ENCODE results near the gene DLGAP1.
A peak's percentile ranks its signal among the peaks of the same experiment; 100 is the strongest.

Gene DLGAP1

DNA sequence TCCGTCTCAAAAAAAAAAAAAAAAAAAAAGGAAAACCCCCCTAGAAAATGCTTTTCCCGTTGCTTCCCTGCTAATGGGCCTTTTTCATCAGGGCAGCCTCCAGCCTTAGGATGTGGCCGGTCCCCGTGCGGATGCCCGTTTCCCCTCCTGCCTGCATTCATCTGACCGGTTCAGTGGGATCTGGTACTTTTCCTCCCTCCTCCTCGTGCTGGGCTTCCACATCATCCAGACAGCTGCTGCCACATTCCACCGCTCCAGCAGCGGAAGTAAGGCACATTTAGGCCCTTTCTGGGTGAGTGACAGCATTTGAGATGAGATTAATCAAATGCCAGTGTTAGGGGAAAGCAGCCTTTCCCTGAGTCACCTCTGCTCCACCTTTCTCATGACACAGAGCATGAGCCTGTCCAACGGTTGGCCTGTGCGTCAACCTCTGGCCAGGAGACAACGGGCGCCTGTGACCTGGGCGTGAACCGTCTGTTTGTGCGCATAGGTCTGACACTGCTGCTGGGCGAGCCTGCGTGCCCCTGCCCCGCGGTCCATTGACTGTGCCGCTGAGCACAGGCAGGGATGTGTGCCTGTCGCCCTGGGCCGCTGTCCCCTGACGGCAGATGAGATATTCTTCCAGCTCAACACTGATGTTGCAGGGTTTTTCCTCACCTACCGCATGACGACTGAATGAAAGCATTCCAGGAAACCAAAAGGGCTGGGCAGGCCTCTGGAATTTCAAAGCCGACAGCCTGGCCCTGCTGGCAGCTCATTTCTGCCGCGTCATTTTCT is 831.1 kb downstream of the DLGAP1 start:
- Histone ChIP-seq H3K27ac (ENCODE audit: extremely low read depth, low read depth, low read length) (peak overlapping the region; percentile 41; the same call in 1 of the 2 replicates), H3K9me3 (ENCODE audit: control insufficient read depth, insufficient read depth, low read depth, low read length) (no peaks in the 10 kb centered on the region), H3K36me3 (ENCODE audit: control insufficient read depth in 2 of 2, insufficient read depth in 1 of 2, low read length in 2 of 2) (no peaks in the 10 kb centered on the region), H3K4me3 (ENCODE audit: low read depth, low read length) (no peak overlapping the region; the same call in 1 of the 2 replicates), H3K4me1 (ENCODE audit: control insufficient read depth, insufficient read depth, low read length) (peaks cover 16% of the 10 kb centered on the region)
- ChIA-PET CTCF (interaction anchor here (0.6 to 3.8 kb wide), 7 partner anchors 20 to 1960 kb away, joined by 3 to 20 read pairs (median 4); no protein-coding TSS in a partner anchor), POLR2A (interaction anchor here (0.7 to 3.6 kb wide), 8 partner anchors 15 to 177 kb away, joined by 4 to 37 read pairs (median 6); no protein-coding TSS in a partner anchor)
- no peak for TF ChIP-seq ZNF785 (tag by site-specific recombination; IDR thresholded peaks at IDR 0.05)
- TF ChIP-seq MEIS1 (CRISPR knock-in tag; IDR thresholded peaks at IDR 0.05; ENCODE audit: borderline replicate concordance): peak; percentile 79
- TF ChIP-seq, protein P1, sequence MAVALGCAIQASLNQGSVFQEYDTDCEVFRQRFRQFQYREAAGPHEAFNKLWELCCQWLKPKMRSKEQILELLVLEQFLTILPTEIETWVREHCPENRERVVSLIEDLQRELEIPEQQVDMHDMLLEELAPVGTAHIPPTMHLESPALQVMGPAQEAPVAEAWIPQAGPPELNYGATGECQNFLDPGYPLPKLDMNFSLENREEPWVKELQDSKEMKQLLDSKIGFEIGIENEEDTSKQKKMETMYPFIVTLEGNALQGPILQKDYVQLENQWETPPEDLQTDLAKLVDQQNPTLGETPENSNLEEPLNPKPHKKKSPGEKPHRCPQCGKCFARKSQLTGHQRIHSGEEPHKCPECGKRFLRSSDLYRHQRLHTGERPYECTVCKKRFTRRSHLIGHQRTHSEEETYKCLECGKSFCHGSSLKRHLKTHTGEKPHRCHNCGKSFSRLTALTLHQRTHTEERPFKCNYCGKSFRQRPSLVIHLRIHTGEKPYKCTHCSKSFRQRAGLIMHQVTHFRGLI (tag by site-specific recombination; IDR thresholded peaks at IDR 0.05): 0 out of 2 replicates have a peak, but pooled peaks have one; percentile 38
- TF ChIP-seq, protein P2, sequence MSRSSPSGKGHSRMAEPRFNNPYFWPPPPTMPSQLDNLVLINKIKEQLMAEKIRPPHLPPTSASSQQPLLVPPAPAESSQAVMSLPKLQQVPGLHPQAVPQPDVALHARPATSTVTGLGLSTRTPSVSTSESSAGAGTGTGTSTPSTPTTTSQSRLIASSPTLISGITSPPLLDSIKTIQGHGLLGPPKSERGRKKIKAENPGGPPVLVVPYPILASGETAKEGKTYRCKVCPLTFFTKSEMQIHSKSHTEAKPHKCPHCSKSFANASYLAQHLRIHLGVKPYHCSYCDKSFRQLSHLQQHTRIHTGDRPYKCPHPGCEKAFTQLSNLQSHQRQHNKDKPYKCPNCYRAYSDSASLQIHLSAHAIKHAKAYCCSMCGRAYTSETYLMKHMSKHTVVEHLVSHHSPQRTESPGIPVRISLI (tag by site-specific recombination; IDR thresholded peaks at IDR 0.05): no peak
- TF ChIP-seq HOXA7 (CRISPR knock-in tag; IDR thresholded peaks at IDR 0.05; ENCODE audit: borderline replicate concordance): no peak
- TF ChIP-seq ZNF658 (tag by site-specific recombination; IDR thresholded peaks at IDR 0.05): no peak
- no peak for TF ChIP-seq TRIM28 (IDR thresholded peaks at IDR 0.05; ENCODE audit: borderline replicate concordance, low read length)
- no peak for TF ChIP-seq ZSCAN23 (tag by site-specific recombination; IDR thresholded peaks at IDR 0.05)
- TF ChIP-seq ZNF155 (tag by site-specific recombination; IDR thresholded peaks at IDR 0.05): no peak
- TF ChIP-seq ZNF791 (tag by site-specific recombination; IDR thresholded peaks at IDR 0.05): no peak
- peak; percentile 32; the same call in 1 of the 2 replicates for TF ChIP-seq PRDM1 (tag by site-specific recombination; IDR thresholded peaks at IDR 0.05)
- TF ChIP-seq, protein P3, sequence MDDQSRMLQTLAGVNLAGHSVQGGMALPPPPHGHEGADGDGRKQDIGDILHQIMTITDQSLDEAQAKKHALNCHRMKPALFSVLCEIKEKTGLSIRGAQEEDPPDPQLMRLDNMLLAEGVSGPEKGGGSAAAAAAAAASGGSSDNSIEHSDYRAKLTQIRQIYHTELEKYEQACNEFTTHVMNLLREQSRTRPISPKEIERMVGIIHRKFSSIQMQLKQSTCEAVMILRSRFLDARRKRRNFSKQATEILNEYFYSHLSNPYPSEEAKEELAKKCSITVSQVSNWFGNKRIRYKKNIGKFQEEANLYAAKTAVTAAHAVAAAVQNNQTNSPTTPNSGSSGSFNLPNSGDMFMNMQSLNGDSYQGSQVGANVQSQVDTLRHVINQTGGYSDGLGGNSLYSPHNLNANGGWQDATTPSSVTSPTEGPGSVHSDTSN (CRISPR knock-in tag; IDR thresholded peaks at IDR 0.05): peak; percentile 80; the same call in 1 of the 2 replicates
- TF ChIP-seq ZNF660 (tag by site-specific recombination; IDR thresholded peaks at IDR 0.05): no peak
- no peak for TF ChIP-seq ZNF394 (tag by site-specific recombination; IDR thresholded peaks at IDR 0.05; ENCODE audit: borderline replicate concordance)

DNA sequence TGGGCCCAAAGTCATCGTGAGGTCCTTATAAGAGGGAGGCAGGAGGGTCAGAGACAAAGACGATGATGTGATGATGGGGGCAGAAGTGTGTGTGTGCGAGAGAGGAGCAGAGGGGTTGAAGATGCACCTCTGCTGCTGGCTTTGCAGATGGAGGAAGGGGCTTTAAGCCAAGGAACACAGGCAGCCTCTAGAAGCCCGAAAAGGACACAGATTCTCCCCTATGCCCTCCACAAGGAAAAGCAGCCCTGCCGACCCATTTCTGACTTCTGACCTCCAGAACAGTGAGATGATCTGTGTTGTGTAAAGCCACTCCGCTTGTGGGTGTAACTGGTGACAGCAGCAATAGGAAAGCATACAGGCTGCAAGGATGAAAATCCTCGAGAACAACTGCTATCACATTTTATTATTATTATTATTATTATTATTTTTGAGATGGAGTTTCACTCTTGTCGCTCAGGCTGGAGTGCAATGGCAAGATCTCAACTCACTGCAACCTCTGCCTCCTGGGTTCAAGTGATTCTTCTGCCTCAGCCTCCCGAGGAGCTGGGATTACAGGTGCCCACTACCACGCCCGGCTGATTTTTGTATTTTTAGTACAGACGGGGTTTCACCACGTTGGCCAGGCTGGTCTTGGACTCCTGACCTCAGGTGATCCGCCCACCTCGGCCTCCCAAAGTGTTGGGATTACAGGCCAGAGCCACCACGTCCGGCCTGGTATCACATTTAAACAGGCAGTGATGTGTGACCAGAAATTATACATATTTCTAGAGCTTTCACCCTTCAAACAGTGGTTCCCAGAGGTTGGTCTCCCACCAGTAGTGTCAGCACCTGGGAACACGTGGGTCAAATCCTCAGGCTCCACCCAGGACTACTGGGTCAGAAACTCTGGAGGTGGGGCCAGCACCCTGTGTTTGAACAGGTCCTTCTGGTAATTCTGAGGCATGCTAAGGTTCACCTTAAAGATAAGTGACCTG is 834.7 kb downstream of the DLGAP1 start:
- peaks cover 14% of the 10 kb centered on the region for H3K4me1 ChIP-seq (ENCODE audit: control insufficient read depth, insufficient read depth, low read length)
- H3K4me3 ChIP-seq (ENCODE audit: low read depth, low read length): no peak overlapping the region
- ChIA-PET POLR2A (no interaction called here), CTCF (interaction anchor here (2.1 kb wide), 1 partner anchor 46 kb away, joined by 10 read pairs; no protein-coding TSS in a partner anchor)
- TF ChIP-seq MEIS1 (CRISPR knock-in tag; IDR thresholded peaks at IDR 0.05; ENCODE audit: borderline replicate concordance) (no peak), SP2 (tag by site-specific recombination; IDR thresholded peaks at IDR 0.05) (no peak), ZBTB7A (tag by site-specific recombination; IDR thresholded peaks at IDR 0.05; ENCODE audit: low read depth) (no peak)
- TF ChIP-seq, protein P2 (tag by site-specific recombination; IDR thresholded peaks at IDR 0.05): no peak
- TF ChIP-seq, protein P4, sequence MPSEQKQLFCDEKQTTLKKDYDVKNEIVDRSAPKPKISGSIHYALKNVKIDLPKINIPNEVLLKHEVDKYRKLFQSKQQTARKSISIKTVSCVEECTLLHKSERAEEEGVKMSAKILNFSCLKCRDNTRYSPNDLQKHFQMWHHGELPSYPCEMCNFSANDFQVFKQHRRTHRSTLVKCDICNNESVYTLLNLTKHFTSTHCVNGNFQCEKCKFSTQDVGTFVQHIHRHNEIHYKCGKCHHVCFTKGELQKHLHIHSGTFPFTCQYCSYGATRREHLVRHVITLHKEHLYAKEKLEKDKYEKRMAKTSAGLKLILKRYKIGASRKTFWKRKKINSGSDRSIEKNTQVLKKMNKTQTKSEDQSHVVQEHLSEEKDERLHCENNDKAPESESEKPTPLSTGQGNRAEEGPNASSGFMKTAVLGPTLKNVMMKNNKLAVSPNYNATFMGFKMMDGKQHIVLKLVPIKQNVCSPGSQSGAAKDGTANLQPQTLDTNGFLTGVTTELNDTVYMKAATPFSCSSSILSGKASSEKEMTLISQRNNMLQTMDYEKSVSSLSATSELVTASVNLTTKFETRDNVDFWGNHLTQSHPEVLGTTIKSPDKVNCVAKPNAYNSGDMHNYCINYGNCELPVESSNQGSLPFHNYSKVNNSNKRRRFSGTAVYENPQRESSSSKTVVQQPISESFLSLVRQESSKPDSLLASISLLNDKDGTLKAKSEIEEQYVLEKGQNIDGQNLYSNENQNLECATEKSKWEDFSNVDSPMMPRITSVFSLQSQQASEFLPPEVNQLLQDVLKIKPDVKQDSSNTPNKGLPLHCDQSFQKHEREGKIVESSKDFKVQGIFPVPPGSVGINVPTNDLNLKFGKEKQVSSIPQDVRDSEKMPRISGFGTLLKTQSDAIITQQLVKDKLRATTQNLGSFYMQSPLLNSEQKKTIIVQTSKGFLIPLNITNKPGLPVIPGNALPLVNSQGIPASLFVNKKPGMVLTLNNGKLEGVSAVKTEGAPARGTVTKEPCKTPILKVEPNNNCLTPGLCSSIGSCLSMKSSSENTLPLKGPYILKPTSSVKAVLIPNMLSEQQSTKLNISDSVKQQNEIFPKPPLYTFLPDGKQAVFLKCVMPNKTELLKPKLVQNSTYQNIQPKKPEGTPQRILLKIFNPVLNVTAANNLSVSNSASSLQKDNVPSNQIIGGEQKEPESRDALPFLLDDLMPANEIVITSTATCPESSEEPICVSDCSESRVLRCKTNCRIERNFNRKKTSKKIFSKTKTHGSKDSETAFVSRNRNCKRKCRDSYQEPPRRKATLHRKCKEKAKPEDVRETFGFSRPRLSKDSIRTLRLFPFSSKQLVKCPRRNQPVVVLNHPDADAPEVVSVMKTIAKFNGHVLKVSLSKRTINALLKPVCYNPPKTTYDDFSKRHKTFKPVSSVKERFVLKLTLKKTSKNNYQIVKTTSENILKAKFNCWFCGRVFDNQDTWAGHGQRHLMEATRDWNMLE (tag by site-specific recombination; conservative IDR thresholded peaks at IDR 0.05; ENCODE audit: low read depth): no peak
- H3K36me3 ChIP-seq (ENCODE audit: control insufficient read depth in 2 of 2, insufficient read depth in 1 of 2, low read length in 2 of 2): no peaks in the 10 kb centered on the region
- no peak overlapping the region for H3K27ac ChIP-seq (ENCODE audit: extremely low read depth, low read depth, low read length)
- no peaks in the 10 kb centered on the region for H3K9me3 ChIP-seq (ENCODE audit: control insufficient read depth, insufficient read depth, low read depth, low read length)
